K562 (cell line): ENCODE measurements around the gene DIAPH1. TPM values are rescaled to one million over a fixed set of nuclear protein-coding genes. Genes with fewer than 3 reads are reported as not detected.

Experiments
- ATF7 ChIP-seq: fragments of 450-650 bp; IDR thresholded peaks from 2 replicates; pipeline ENCODE4 v1.7.1; 2014; ENCODE audit warnings: mild to moderate bottlenecking, moderate library complexity
- BMI1 ChIP-seq: fragments of 150-350 bp; IDR thresholded peaks from 2 replicates; pipeline ENCODE4 v1.6.1; 2014; ENCODE audit warnings: low read length
- CXXC5 ChIP-seq: fragments of 250-450 bp; sonication (Bioruptor Pico); IDR thresholded peaks from 2 replicates; pipeline ENCODE4 v1.8.0; 2022; ENCODE audit warnings: inconsistent platforms, mild to moderate bottlenecking, moderate library complexity
- EP300 ChIP-seq: IDR thresholded peaks from 2 replicates; pipeline ENCODE4 v1.6.1; 2012; ENCODE audit warnings: low read length, improper control_type of control experiment
- FOS ChIP-seq: IDR thresholded peaks from 3 replicates; pipeline ENCODE4 v1.6.1; 2011; ENCODE audit not compliant: insufficient read length; ENCODE audit errors: extremely low read depth
- MED1 ChIP-seq: sonication (generic); formaldehyde crosslinking; IDR thresholded peaks from 2 replicates; pipeline ENCODE4 v1.8.1; 2023; ENCODE audit warnings: missing genetic modification reagents, borderline replicate concordance
- NFE2 ChIP-seq: IDR thresholded peaks from 2 replicates; pipeline ENCODE4 v1.6.1; 2014; ENCODE audit warnings: antibody characterized with exemption, low read depth
- REST ChIP-seq, 2 experiments: fragments of 450-650 bp; formaldehyde crosslinking in 1 of 2; IDR thresholded peaks; 2 replicates each; pipeline versions ENCODE4 v1.4.0 to v1.6.1; 2014 to 2020; ENCODE audit warnings: mild to moderate bottlenecking in 2 of 2, borderline replicate concordance in 1 of 2, low read depth in 1 of 2
- SMAD3 ChIP-seq: fragments of 450-650 bp; formaldehyde crosslinking; conservative IDR thresholded peaks from 2 replicates; pipeline ENCODE4 v1.4.0; 2020; ENCODE audit warnings: mild to moderate bottlenecking
- SMARCE1 ChIP-seq: fragments of 450-650 bp; IDR thresholded peaks from 2 replicates; pipeline ENCODE4 v1.7.1; 2016; ENCODE audit warnings: mild to moderate bottlenecking
- TFAP4 ChIP-seq: sonication (generic); formaldehyde crosslinking; IDR thresholded peaks from 2 replicates; pipeline ENCODE4 v1.8.0; 2022; ENCODE audit warnings: missing genetic modification reagents, mild to moderate bottlenecking, moderate library complexity, borderline replicate concordance
- ZSCAN32 ChIP-seq: fragments of 450-650 bp; formaldehyde crosslinking; IDR thresholded peaks from 2 replicates; pipeline ENCODE4 v1.4.0; 2020; ENCODE audit warnings: mild to moderate bottlenecking, moderate library complexity
- polyA plus RNA-seq, 8 experiments: library from polyadenylated mRNA; depleted of rRNA in 4 of 8; stranded (reverse) in 5 of 8; unstranded in 3 of 8; fragments of >200 nt; fragmentation: Nextera tagmentation in 2 of 8; fragmentation: Illumina TruSeq in 1 of 8; extraction: Ambion mirVana in 2 of 8; extraction: Trizol in 1 of 8; gene quantifications; 2 replicates each; pipeline versions ENCODE4 v1.2.1 to v1.2.3, GENCODE V29; 2011 to 2014; ENCODE audit warnings: inconsistent platforms in 1 of 8, missing spikeins in 1 of 8
- total RNA-seq, 7 experiments: library from RNA; depleted of rRNA in 6 of 7; stranded (reverse); fragments of >200 nt in 6 of 7; fragmentation: Illumina TruSeq in 2 of 7; extraction: Trizol in 2 of 7; gene quantifications; 2 replicates each; pipeline versions ENCODE4 v1.2.1 to v1.2.3, GENCODE V29; 2011 to 2021; ENCODE audit warnings: low replicate concordance in 1 of 7
- TF ChIP-seq, protein P1 (sequence below): fragments of 200-400 bp; formaldehyde crosslinking; IDR thresholded peaks from 2 replicates; pipeline ENCODE4 v1.6.1; 2017; ENCODE audit warnings: mild to moderate bottlenecking, low read depth, low read length, moderate library complexity

The DIAPH1 gene
- total and polyA plus RNA-seq, 9 of the 15 experiments (the other 6 are each of a cell fraction or from before 2014, with no cell fraction given) = 60.8 to 328 (median 97.8) TPM

DNA sequence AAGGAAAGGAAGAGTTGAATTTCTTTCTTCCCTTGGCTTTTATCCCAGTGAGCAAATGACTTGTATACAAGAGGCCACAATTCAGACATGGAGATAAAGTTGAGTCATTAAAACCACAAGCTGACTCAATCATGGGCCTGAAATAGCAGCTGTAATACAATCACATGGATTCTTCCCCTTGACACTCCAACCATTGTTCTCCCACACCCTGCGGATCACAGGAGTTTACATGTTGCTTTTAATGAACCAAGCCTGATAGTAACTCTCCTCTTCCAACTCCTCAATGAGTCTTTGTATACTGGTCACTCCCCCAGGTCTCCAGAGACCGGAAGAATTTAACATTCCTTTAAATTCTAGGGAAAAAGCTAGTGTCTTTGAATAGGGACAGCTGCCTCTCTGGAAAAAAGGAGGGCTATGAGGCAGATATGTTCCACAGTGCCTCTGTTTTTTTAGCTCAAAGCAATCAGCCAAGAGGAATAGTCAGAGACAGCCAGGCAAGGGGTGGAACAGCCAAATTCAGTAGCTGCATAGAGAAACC is 97.5 kb downstream of the DIAPH1 start (continued):
- TF ChIP-seq REST (IDR thresholded peaks at IDR 0.05; ENCODE audit: borderline replicate concordance) (peak; percentile 3; the same call in 1 of the 2 replicates), REST (CRISPR knock-in tag; IDR thresholded peaks at IDR 0.05; ENCODE audit: low read depth) (no peak), ZSCAN32 (CRISPR knock-in tag) (no peak), ATF7 (peak; percentile 56; the same call in 1 of the 2 replicates), SMAD3 (CRISPR knock-in tag) (0 out of 2 replicates have a peak, but pooled peaks have one; percentile 43), BMI1 (no peak), FOS (peak; percentile 32), CXXC5 (CRISPR knock-in tag) (no peak), TFAP4 (CRISPR knock-in tag) (peak; percentile 47; the same call in 1 of the 2 replicates), NFE2 (peak; percentile 61; the same call in 1 of the 2 replicates), EP300 (peak; percentile 51; the same call in 1 of the 2 replicates), SMARCE1 (peak; percentile 85), MED1 (CRISPR knock-in tag) (no peak)
- TF ChIP-seq, protein P1, sequence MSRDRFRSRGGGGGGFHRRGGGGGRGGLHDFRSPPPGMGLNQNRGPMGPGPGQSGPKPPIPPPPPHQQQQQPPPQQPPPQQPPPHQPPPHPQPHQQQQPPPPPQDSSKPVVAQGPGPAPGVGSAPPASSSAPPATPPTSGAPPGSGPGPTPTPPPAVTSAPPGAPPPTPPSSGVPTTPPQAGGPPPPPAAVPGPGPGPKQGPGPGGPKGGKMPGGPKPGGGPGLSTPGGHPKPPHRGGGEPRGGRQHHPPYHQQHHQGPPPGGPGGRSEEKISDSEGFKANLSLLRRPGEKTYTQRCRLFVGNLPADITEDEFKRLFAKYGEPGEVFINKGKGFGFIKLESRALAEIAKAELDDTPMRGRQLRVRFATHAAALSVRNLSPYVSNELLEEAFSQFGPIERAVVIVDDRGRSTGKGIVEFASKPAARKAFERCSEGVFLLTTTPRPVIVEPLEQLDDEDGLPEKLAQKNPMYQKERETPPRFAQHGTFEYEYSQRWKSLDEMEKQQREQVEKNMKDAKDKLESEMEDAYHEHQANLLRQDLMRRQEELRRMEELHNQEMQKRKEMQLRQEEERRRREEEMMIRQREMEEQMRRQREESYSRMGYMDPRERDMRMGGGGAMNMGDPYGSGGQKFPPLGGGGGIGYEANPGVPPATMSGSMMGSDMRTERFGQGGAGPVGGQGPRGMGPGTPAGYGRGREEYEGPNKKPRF = no peak
